Suppressor macrophage (primary cell): ENCODE results near the gene GTF2IRD2.
"Not testable (repeated sequence)": the region's sequence is repeated elsewhere in the genome, so short reads cannot be mapped to it uniquely, and the experiment has no call there.

Experiments used
- DNase-seq, 4 experiments: peaks; one replicate each; pipeline ENCODE4 v3.0.0-alpha.2; 2020 to 2022
- total RNA-seq, 17 experiments: gene quantifications; one replicate each; lab custom pipeline; 2026; ENCODE audit warnings: mixed read lengths in 6 of 17, inconsistent platforms in 3 of 17; lab: John Stamatoyannopoulos, UW

GTF2IRD2 gene
- 0 to 0.88 (median 0.14) reads per million in 17 experiments for total RNA-seq

GRCh38 chr7:74850833-74851721 lies at the start of gene GTF2IRD2:
GTF2IRD2 (minus strand) TSS chr7:74851605; CDS start chr7:74836378, 15,227 bp downstream.
- DNase-seq, result peak in 2 of 4 experiments; percentile 41 to 47

DNA sequence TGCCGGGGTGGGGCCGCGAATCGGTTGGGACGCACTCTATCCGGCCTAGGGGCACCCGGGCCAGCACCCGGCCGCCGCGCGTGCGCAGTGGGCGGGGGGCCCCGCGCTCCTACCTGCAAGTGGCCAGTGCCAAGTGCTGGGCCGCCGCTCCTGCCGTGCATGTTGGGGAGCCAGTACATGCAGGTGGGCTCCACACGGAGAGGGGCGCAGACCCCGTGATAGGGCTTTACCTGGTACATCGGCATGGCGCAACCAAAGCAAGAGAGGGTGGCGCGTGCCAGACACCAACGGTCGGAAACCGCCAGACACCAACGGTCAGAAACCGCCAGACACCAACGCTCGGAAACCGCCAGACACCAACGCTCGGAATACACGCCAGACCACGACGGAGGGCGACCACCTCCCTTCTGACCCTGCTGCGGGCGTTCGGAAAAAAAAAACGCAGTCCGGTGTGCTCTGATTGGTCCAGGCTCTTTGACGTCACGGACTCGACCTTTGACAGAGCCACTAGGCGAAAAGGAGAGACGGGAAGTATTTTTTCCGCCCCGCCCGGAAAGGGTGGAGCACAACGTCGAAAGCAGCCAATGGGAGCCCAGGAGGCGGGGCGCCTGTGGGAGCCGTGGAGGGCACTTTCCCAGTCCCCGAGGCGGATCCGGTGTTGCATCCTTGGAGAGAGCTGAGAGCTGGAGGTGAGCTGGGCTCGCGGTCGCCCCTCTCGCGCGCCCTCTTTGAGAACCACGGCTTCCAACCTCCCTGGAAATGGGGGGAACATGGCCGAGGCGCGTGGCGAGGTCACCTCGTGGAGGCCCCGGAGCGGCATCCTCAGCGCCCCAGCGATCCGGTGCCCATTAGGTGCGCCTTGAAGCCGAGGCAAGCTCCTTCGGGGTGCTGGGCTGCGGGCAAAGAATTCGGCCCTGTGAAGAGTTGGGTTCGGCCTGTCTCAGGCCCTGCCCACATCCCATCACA lies 39.0 kb upstream of the GTF2IRD2 start:
- DNase-seq, result peak; percentile 60 to 69 (median 66)

DNA sequence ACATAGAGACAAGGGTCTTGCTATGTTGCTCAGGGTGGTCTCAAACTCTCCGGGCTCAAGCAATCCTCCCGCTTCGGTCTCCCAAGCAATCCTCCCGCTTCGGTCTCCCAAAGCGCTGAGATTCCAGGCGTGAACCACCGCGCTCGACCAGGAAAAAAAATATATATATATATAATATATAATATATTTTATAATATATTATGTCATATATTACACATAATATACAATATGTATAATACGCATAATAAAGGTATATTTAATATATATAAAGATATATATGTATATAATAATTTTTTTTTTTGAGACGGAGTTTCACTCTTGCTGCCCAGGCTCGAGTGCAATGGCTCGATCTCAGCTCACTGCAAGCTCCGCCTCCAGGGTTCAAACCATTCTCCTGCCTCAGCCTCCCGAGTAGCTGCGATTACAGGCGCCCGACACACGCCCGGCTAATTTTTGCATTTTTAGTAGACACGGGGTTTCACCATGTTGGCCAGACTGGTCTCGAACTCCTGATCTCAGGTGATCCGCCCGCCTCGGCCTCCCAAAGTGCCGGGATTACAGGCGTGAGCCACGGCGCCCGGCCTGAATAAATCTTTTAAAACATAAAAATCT lies 38.2 kb upstream of the GTF2IRD2 start:
- DNase-seq, result not testable (repeated sequence)

DNA sequence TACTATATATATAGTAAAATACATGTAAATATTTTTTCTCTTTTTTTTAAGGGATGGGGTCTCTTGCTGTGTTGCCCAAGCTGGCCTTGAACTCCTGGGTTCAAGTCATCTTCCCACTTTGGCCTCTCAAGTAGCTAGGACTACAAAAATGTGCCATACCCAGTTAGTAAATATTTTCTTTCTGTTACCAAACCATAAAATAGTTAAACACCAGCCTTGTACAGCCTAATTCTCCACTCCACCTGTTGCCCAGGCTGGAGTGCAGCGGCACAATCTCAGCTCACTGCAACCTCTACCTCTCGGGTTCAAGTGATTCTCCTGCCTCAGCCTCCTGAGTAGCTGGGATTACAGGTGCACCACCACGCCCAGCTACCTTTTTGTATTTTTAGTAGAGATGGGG lies 33.9 kb upstream of the GTF2IRD2 start:
- not testable (repeated sequence) for DNase-seq

- DNase-seq, result not testable (repeated sequence)
These were observed 30.7 kb upstream of the GTF2IRD2 start for GRCh38 chr7:74882110-74882509.

DNA sequence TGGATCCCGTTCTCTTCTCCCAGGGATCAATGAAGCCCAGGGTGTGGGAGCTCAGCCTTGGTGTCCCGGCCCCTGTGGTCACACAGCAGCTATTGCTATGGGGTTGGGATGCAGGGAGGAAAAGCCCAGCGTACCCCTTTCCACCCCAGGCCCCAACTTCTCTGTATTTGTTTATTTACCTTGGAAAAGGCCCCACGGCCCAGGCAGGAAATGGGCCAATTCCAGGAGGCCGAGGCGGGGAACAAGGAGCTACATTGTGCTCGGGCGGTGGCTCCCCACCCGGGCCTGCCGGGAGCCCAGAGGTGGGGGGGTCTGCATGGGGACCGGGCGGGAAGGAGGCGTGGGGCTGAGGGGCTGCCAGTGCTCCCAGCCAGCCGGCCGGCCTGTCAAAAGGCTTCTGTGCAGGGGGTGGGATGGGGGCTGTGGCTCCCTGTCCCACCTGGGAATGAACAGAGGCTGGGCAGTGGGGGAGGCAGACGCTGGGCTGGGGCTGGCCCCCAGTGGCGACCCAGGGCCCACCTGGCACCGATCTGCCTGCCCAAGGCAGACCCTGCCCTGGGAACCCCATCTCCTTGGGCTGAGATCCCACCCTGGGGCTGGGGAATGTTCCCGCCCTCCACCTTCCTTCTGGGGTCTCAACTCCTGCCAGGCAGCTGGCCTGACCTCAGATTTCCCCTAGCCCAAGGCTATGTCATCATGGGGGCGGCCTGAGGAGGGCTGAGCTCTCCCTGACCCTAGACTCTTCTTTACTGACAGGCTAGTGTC lies 23.5 kb upstream of the GTF2IRD2 start:
- not testable (repeated sequence) for DNase-seq

DNA sequence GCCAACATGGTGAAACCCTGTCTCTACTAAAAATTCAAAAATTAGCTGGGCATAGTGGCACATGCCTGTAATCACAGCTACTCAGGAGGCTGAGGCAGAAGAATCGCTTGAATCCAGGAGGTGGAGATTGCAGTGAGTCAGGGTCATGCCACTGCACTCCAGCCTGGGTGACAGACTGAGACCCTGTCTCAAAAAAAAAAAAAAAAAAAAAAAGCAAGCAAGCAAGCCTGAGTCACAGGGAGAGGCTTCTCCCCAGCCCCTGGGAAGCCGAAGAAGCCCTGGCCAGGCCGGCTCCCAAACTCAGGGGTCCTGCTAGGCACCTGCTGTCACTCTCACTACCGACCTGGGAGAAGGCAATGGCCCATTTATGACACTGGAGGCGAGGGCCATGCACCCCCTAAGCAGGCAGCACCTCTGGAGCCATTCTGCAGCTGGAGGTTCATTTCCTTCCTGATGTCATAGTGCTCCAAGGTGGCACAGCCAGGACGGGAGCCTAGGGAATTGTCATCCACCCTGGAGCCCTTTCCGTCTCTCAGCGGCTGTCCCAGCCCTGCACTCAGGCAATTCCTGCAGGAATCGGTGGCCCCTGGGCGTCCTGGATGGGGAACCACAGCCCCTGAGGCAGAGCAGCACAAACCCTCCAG lies 22.8 kb upstream of the GTF2IRD2 start:
- DNase-seq, result not testable (repeated sequence)

- DNase-seq, result not testable (repeated sequence)
These were observed 21.1 kb upstream of the GTF2IRD2 start for GRCh38 chr7:74872542-74872941.

DNA sequence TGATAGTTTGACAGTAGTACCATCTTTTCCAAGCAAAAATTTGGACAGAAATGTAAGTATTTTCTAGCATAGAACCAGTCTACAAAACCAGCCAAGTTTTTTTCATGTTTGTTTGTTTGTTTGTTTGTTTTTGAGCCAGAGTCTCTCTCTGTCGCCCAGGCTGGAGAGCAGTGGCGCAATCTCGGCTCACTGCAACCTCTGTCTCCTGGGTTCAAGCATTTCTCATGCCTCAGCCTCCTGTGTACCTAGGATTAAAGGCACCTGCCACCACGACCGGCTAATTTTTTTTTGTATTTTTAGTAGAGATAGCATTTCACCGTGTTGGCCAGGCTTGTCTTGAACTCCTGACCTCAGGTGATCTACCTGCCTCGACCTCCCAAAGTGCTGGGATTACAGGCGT lies 14.4 kb upstream of the GTF2IRD2 start:
- DNase-seq, result not testable (repeated sequence)

DNA sequence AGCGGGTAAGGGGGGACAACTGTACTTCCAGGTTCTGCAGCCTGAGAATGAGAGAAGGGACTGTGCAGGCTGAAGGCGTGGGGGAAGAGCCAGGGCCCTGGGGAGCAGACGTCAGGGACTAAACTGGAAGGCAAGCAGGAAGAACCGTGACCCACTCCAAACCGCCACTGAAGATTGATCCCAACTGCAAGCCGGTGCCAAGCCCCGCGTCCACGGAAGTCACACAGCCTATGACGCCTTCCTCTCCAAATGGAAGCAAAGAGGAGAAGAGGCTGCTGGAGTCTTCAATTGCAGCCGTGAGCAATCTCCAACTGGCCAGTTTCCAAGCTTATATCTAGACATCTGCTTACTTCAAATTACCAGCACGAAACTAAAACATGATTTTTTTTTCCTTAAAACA lies 1.6 kb downstream of the GTF2IRD2 start:
- not testable (repeated sequence) for DNase-seq

DNA sequence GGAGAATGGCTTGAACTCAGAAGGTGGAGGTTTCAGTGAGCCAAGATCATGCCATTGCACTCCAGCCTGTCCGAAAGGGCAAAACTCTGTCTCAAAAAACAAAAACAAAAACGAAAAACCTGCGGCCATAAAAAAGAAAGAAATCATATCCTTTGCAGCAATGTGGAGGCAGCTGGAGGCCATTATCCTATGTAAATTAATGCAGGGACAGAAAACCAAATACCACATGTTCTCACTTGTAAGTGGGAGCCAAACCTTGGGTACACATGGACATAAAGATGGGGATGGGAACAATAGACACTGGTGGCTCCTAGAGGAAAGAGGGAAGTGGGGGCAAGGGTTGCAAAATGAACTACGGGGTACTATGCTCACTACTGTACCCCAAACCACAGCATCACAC lies 21.0 kb downstream of the GTF2IRD2 start:
- DNase-seq, result not testable (repeated sequence)

- DNase-seq, result not testable (repeated sequence)
These were observed 21.4 kb downstream of the GTF2IRD2 start for GRCh38 chr7:74829959-74830358.

GRCh38 chr7:74821259-74821658 lies 30.1 kb downstream of the GTF2IRD2 start:
- DNase-seq, result not testable (repeated sequence)

- DNase-seq, result not testable (repeated sequence)
These were observed 31.1 kb downstream of the GTF2IRD2 start for GRCh38 chr7:74820146-74820805.

DNA sequence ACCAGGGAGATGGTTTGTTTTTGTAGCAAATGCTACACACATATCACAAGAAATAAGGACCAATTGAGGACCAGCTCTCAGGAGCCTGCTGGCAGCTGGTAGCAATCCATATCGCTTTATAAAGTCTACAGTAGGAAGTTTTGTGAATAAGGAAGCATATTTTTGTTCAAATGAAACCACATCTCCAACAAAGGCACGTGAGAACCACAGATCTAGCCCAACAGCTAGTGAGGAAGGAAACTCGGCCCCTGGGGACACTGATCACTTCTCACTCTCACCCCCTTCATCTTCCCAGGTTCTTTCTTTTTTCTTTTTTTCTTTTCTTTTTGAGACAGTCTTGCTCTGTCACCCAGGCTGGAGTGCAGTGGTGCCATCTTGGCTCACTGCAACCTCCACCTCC lies 35.5 kb downstream of the GTF2IRD2 start:
- DNase-seq, result not testable (repeated sequence)

- not testable (repeated sequence) for DNase-seq
These were observed 52.8 kb downstream of the GTF2IRD2 start for GRCh38 chr7:74798644-74799043.

DNA sequence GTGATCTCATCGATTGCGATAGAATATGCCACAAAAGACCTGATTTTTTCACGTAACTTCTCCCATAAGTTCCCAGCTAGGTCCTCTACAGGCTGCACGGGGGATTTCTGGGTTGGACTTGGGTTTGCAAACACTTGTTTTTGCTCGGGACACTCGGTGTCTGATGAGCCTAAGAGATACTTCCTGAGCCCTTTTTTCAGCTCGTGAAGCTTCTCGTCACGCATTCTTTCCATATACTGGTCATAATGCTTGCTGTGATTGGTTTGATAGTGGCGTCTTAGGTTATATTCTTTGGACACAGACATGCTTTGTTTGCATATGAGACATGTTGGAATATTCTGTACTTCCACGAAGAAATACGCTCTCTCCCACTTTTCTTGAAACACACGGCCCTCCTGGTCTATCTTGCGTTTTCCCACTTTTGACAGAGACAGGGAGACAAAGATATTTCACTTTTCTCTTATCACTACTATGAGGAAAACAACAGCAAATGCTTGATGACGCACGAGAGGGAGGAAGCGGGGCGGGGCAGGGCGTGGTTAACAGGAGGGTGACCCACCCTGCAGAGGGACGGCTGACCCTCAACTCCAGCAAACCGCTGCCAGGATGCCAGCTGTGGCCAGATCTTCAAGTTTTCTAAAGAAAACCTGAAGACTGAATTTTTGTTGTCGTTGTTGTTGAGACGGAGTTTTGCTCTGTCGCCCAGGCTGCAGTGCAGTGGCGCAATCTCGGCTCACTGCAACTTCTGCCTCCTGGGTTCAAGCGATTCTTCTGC lies 53.4 kb downstream of the GTF2IRD2 start:
- not testable (repeated sequence) for DNase-seq

DNA sequence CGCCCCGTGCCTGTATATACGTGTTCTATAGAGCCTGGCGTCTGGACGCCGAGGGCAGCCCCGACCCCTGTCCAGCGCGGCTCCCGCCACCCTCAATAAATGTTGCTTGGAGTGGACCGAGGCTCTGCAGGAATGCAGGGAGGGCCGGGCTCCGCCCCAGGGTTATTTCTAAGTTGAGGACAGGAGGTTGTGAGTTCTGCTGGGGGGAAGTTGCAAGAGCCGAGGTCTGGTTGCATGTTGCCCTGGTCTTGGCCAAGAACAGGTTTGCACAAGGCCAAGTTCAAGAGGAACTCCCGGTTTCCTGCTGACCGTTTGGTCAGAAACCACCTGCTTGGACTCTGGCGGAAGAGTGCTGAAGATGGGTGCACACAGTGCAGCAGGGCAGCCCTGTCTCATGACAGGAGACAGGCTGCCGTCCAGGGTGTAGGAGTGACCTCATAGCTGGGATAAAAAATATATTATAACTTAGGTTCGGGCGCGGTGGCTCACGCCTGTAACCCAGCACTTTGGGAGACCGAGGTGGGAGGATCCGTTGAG lies 62.1 kb downstream of the GTF2IRD2 start:
- not testable (repeated sequence) for DNase-seq
